Middle frontal gyrus (tissue), 1 donor: ENCODE results near the gene TEX51.

Source experiments
- DNase-seq: peaks from one replicate; pipeline ENCODE4 v3.0.0-alpha.2; 2015; ENCODE audit warnings: low spot score; ENCODE audit errors: extremely low spot score

TEX51 gene

GRCh38 chr2:126891681-126892500, 6.8 kb upstream of the TEX51 start:
- DNase-seq: no peak

- no peak for DNase-seq
Measured at GRCh38 chr2:126893153-126893552, 5.5 kb upstream of the TEX51 start.

- DNase-seq: no peak
Measured at GRCh38 chr2:126893606-126894005, 5.1 kb upstream of the TEX51 start.

GRCh38 chr2:126894082-126894481, 4.6 kb upstream of the TEX51 start:
- no peak for DNase-seq

GRCh38 chr2:126894585-126895182, 4.0 kb upstream of the TEX51 start:
- no peak for DNase-seq

- no peak for DNase-seq
Measured at GRCh38 chr2:126895336-126895735, 3.4 kb upstream of the TEX51 start.

GRCh38 chr2:126896471-126896870, 2.2 kb upstream of the TEX51 start:
- no peak for DNase-seq

- DNase-seq: no peak
Measured at GRCh38 chr2:126899616-126900185, 1.0 kb downstream of the TEX51 start.

- no peak for DNase-seq
Measured at GRCh38 chr2:126900646-126901319, 2.1 kb downstream of the TEX51 start.

- no peak for DNase-seq
Measured at GRCh38 chr2:126901459-126901858, 2.8 kb downstream of the TEX51 start.

GRCh38 chr2:126902152-126902835, 3.6 kb downstream of the TEX51 start:
- no peak for DNase-seq

GRCh38 chr2:126902859-126903258, 4.2 kb downstream of the TEX51 start:
- DNase-seq: no peak

- no peak for DNase-seq
Measured at GRCh38 chr2:126905991-126906390, 7.3 kb downstream of the TEX51 start.

- DNase-seq: no peak
Measured at GRCh38 chr2:126906781-126907180, 8.1 kb downstream of the TEX51 start.

- no peak for DNase-seq
Measured at GRCh38 chr2:126907671-126908070, 9.0 kb downstream of the TEX51 start.

GRCh38 chr2:126908721-126909177, 10.1 kb downstream of the TEX51 start:
- DNase-seq: no peak

- no peak for DNase-seq
Measured at GRCh38 chr2:126909366-126909765, 10.7 kb downstream of the TEX51 start.

GRCh38 chr2:126909781-126910180, 11.1 kb downstream of the TEX51 start:
- no peak for DNase-seq

GRCh38 chr2:126910637-126911036, 11.9 kb downstream of the TEX51 start:
- DNase-seq: no peak

- no peak for DNase-seq
Measured at GRCh38 chr2:126911111-126911796, 12.6 kb downstream of the TEX51 start.

GRCh38 chr2:126912201-126912600, 13.5 kb downstream of the TEX51 start:
- DNase-seq: no peak
